Mesenchymal stem cell (in vitro differentiated cells and primary cell): ENCODE measurements around the gene CSGALNACT2.

Experiments
- DNase-seq: peaks from one replicate; pipeline ENCODE4 v3.0.0-alpha.2; 2013
- H2AFZ ChIP-seq: one replicate; pipeline ENCODE4 v1.6.1; 2013; ENCODE audit warnings: low read depth, mild to moderate bottlenecking, control low read depth, inconsistent platforms, low read length, moderate library complexity
- H2AK5ac ChIP-seq: 2 replicates; pipeline ENCODE4 v1.6.1; 2013; ENCODE audit warnings: low read length, moderate library complexity, mild to moderate bottlenecking, inconsistent platforms; ENCODE audit not compliant: severe bottlenecking
- H2BK120ac ChIP-seq: one replicate; pipeline ENCODE4 v1.6.1; 2013; ENCODE audit warnings: low read depth, mild to moderate bottlenecking, inconsistent platforms, low read length, moderate library complexity
- H2BK12ac ChIP-seq, 2 experiments: one replicate each; pipeline ENCODE4 v1.6.1; 2013; ENCODE audit warnings: inconsistent platforms in 2 of 2, low read length in 2 of 2, mild to moderate bottlenecking in 2 of 2, moderate library complexity in 2 of 2, control low read depth in 1 of 2
- H2BK15ac ChIP-seq: one replicate; pipeline ENCODE4 v1.6.1; 2013; ENCODE audit warnings: mild to moderate bottlenecking, low read depth, inconsistent platforms; ENCODE audit not compliant: poor library complexity, severe bottlenecking
- H2BK5ac ChIP-seq: 2 replicates; pipeline ENCODE4 v1.6.1; 2013; ENCODE audit warnings: low read depth, mild to moderate bottlenecking, low read length, control low read depth, inconsistent platforms; ENCODE audit not compliant: poor library complexity, severe bottlenecking
- H3K14ac ChIP-seq, 2 experiments: one replicate each; pipeline ENCODE4 v1.6.1; 2013; ENCODE audit warnings: inconsistent platforms in 2 of 2, low read length in 2 of 2, control low read depth in 1 of 2, mild to moderate bottlenecking in 1 of 2, moderate library complexity in 1 of 2
- H3K18ac ChIP-seq, 2 experiments: one replicate each; pipeline ENCODE4 v1.6.1; 2013; ENCODE audit warnings: inconsistent platforms in 2 of 2, low read length in 2 of 2, control low read depth in 1 of 2, low read depth in 1 of 2, mild to moderate bottlenecking in 1 of 2
- H3K23ac ChIP-seq, 2 experiments: one replicate each; pipeline ENCODE4 v1.6.1; 2013; ENCODE audit warnings: inconsistent platforms in 2 of 2, low read length in 2 of 2, mild to moderate bottlenecking in 2 of 2, moderate library complexity in 2 of 2, control low read depth in 1 of 2
- H3K27ac ChIP-seq: 2 replicates; pipeline ENCODE4 v1.5.1; 2013; ENCODE audit warnings: mild to moderate bottlenecking, moderate library complexity, low read length, control low read depth, inconsistent platforms; ENCODE audit not compliant: poor library complexity, severe bottlenecking
- H3K27me3 ChIP-seq, 2 experiments: 2 replicates each; pipeline versions ENCODE4 v1.6.1 to v1.7.0; 2013; ENCODE audit warnings: low read length in 2 of 2, mild to moderate bottlenecking in 2 of 2, moderate library complexity in 2 of 2, control low read depth in 1 of 2, inconsistent platforms in 1 of 2; ENCODE audit not compliant: control insufficient read depth in 1 of 2, insufficient read depth in 1 of 2
- H3K36me3 ChIP-seq, 2 experiments: 2 replicates each; pipeline versions ENCODE4 v1.6.1 to v1.7.0; 2013; ENCODE audit warnings: low read length in 2 of 2, control low read depth in 1 of 2, inconsistent platforms in 1 of 2, low read depth in 1 of 2, mild to moderate bottlenecking in 1 of 2; ENCODE audit not compliant: insufficient read depth in 2 of 2, control insufficient read depth in 1 of 2
- H3K4ac ChIP-seq, 2 experiments: one replicate each; pipeline ENCODE4 v1.6.1; 2013; ENCODE audit warnings: inconsistent platforms in 2 of 2, low read length in 2 of 2, mild to moderate bottlenecking in 2 of 2, moderate library complexity in 2 of 2, control low read depth in 1 of 2, low read depth in 1 of 2
- H3K4me1 ChIP-seq: 2 replicates; pipeline ENCODE4 v1.6.1; 2013; ENCODE audit warnings: low read depth, low read length, control low read depth; ENCODE audit not compliant: control insufficient read depth, insufficient read depth
- H3K4me2 ChIP-seq: 2 replicates; pipeline ENCODE4 v1.6.1; 2013; ENCODE audit warnings: low read length, mild to moderate bottlenecking, inconsistent platforms; ENCODE audit not compliant: poor library complexity, severe bottlenecking
- H3K4me3 ChIP-seq, 2 experiments: 2 replicates each; pipeline versions ENCODE4 v1.5.1 to v1.7.0; 2013; ENCODE audit warnings: low read length in 2 of 2, mild to moderate bottlenecking in 2 of 2, control low read depth in 1 of 2, low read depth in 1 of 2; ENCODE audit not compliant: insufficient read depth in 1 of 2
- H3K79me1 ChIP-seq: replicated peaks from 2 replicates; pipeline ENCODE4 v1.6.1; 2013; ENCODE audit warnings: mild to moderate bottlenecking, control low read depth, low read length, inconsistent platforms; ENCODE audit not compliant: poor library complexity, severe bottlenecking
- H3K9ac ChIP-seq: 2 replicates; pipeline ENCODE4 v1.7.0; 2013; ENCODE audit warnings: mild to moderate bottlenecking, low read length, moderate library complexity
- H3K9me3 ChIP-seq: 2 replicates; pipeline ENCODE4 v1.7.0; 2013; ENCODE audit warnings: mild to moderate bottlenecking, low read length; ENCODE audit not compliant: control insufficient read depth
- H4K8ac ChIP-seq: one replicate; pipeline ENCODE4 v1.6.1; 2013; ENCODE audit warnings: inconsistent platforms, mild to moderate bottlenecking, low read length, moderate library complexity
- H4K91ac ChIP-seq: one replicate; pipeline ENCODE4 v1.6.1; 2013; ENCODE audit warnings: mild to moderate bottlenecking, low read length, inconsistent platforms
- WGBS: methylation state at CpG from one replicate; pipeline ENCODE4 v1.1.7; 2013; ENCODE audit warnings: mixed read lengths; 5-methylcytosine and 5-hydroxymethylcytosine counted together

CSGALNACT2 gene

GRCh38 chr10:43126759-43127424 is 11.4 kb upstream of the CSGALNACT2 start:
- Histone ChIP-seq H3K18ac (peak overlapping the region in 1 of 2 experiments; percentile 46), H2BK5ac (no peak overlapping the region), H2AK5ac (no peak overlapping the region), H2AFZ (no peak overlapping the region), H4K91ac (peak overlapping the region; percentile 52), H2BK120ac (no peak overlapping the region), H2BK12ac (peak overlapping the region; percentile 37 to 69), H3K4ac (no peak overlapping the region), H3K27ac (no peak overlapping the region), H2BK15ac (no peak overlapping the region), H3K4me1 (peaks cover 16% of the 10 kb centered on the region), H4K8ac (no peak overlapping the region), H3K23ac (peak overlapping the region in 1 of 2 experiments; percentile 19), H3K79me1 (no peaks in the 10 kb centered on the region), H3K27me3 (peaks cover 0 to 5% of the 10 kb centered on the region in 2 experiments), H3K14ac (no peak overlapping the region), H3K36me3 (no peaks in the 10 kb centered on the region), H3K9me3 (no peaks in the 10 kb centered on the region), H3K9ac (no peak overlapping the region), H3K4me3 (peak overlapping the region in 1 of 2 experiments; percentile 20), H3K4me2 (no peak overlapping the region)
- 80% methylated on average over 1 of the region's 7 CpGs for WGBS
- DNase-seq = no peak

GRCh38 chr10:43127442-43127841 is 10.8 kb upstream of the CSGALNACT2 start:
- Histone ChIP-seq H3K18ac (no peak overlapping the region), H4K91ac (no peak overlapping the region), H3K79me1 (no peaks in the 10 kb centered on the region), H3K4ac (no peak overlapping the region), H2BK15ac (no peak overlapping the region), H3K27me3 (peaks cover 0 to 5% of the 10 kb centered on the region in 2 experiments), H2BK5ac (no peak overlapping the region), H2AFZ (no peak overlapping the region), H2BK120ac (no peak overlapping the region), H2BK12ac (peak overlapping the region in 1 of 2 experiments; percentile 81), H4K8ac (no peak overlapping the region), H3K4me1 (peaks cover 16% of the 10 kb centered on the region), H3K36me3 (no peaks in the 10 kb centered on the region), H3K27ac (no peak overlapping the region), H3K4me2 (no peak overlapping the region), H3K9me3 (no peaks in the 10 kb centered on the region), H3K4me3 (no peak overlapping the region), H3K14ac (no peak overlapping the region), H2AK5ac (no peak overlapping the region), H3K23ac (no peak overlapping the region), H3K9ac (no peak overlapping the region)
- 86% methylated on average over 9 of the region's 9 CpGs for WGBS
- no peak for DNase-seq

- Histone ChIP-seq H2BK120ac (peak overlapping the region; percentile 69), H3K23ac (no peak overlapping the region), H2AFZ (no peak overlapping the region), H3K4me3 (no peak overlapping the region), H3K36me3 (no peaks in the 10 kb centered on the region), H3K27ac (no peak overlapping the region), H3K79me1 (no peaks in the 10 kb centered on the region), H3K4ac (no peak overlapping the region), H4K8ac (no peak overlapping the region), H3K18ac (peak overlapping the region in 1 of 2 experiments; percentile 4), H3K9me3 (no peaks in the 10 kb centered on the region), H3K4me1 (peaks cover 16% of the 10 kb centered on the region), H3K9ac (peak overlapping the region; percentile 78), H3K4me2 (no peak overlapping the region), H3K14ac (no peak overlapping the region), H3K27me3 (peaks cover 0 to 5% of the 10 kb centered on the region in 2 experiments), H2BK5ac (no peak overlapping the region), H4K91ac (no peak overlapping the region), H2BK12ac (peak overlapping the region in 1 of 2 experiments; percentile 50), H2BK15ac (peak overlapping the region; percentile 68), H2AK5ac (no peak overlapping the region)
- 91% methylated on average over 8 of the region's 8 CpGs for WGBS
- DNase-seq = no peak
These were observed 9.9 kb upstream of the CSGALNACT2 start for GRCh38 chr10:43128331-43128730.

- Histone ChIP-seq H3K18ac (peak overlapping the region; percentile 44 to 74), H3K4me2 (peak overlapping the region; percentile 9), H3K4ac (peak overlapping the region in 1 of 2 experiments; percentile 89), H3K4me1 (peaks cover 11% of the 10 kb centered on the region), H2AK5ac (peak overlapping the region; percentile 66), H4K8ac (peak overlapping the region; percentile 83), H3K27me3 (no peaks in the 10 kb centered on the region), H2BK120ac (no peak overlapping the region), H3K23ac (no peak overlapping the region), H3K36me3 (no peaks in the 10 kb centered on the region), H4K91ac (peak overlapping the region; percentile 93), H3K9me3 (no peaks in the 10 kb centered on the region), H3K27ac (peak overlapping the region; percentile 77), H2AFZ (no peak overlapping the region), H2BK12ac (peak overlapping the region; percentile 37 to 95), H3K79me1 (no peaks in the 10 kb centered on the region), H2BK5ac (no peak overlapping the region), H3K4me3 (peak overlapping the region in 1 of 2 experiments; percentile 30), H2BK15ac (peak overlapping the region; percentile 92), H3K14ac (no peak overlapping the region), H3K9ac (peak overlapping the region; percentile 78)
- peak; percentile 94 for DNase-seq
- 100% methylated on average over 3 of the region's 6 CpGs for WGBS
These were observed 9.1 kb upstream of the CSGALNACT2 start for GRCh38 chr10:43128958-43129706.
